ENCODE measurements around the gene DTNB. TPM values are rescaled to one million over a fixed set of nuclear protein-coding genes. Genes with fewer than 3 reads are reported as not detected.
A peak's percentile ranks its signal among the peaks of the same experiment; 100 is the strongest.

DTNB gene
- total and polyA plus RNA-seq, 10 of the 15 experiments (the other 5 are each of a cell fraction or from before 2014, with no cell fraction given), result 4.5 to 30.6 (median 11.9) TPM

DNA sequence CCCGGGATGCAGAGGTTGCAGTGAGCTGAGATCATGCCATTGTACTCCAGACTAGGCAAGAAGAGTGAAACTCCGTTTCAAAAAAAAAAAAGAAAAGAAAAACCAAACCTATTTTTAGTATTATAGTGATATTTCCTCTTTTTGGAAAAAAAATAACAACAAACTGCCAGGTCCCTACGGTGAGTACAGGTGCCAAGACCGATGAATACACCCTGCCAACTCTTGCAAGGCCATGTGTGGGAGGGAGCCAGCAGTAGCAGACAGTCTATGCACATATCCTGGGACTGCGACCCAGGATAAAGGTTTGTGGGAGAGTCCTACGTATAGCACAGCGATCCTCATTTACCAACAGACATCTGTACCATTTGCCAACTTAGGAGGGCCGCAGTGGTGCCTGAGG lies 262.1 kb downstream of the DTNB start:
- WGBS (ENCODE audit: insufficient coverage, insufficient replicate concordance, low lambda C conversion rate, missing lambda C conversion rate), result 7% methylated on average over 8 of the region's 8 CpGs
- TF ChIP-seq BACH1 (IDR thresholded peaks at IDR 0.05; ENCODE audit: borderline replicate concordance) (no peak), ZSCAN29 (IDR thresholded peaks at IDR 0.05) (no peak), ZBED1 (IDR thresholded peaks at IDR 0.05; ENCODE audit: borderline replicate concordance) (no peak), IKZF1 (conservative IDR thresholded peaks at IDR 0.05) (peak; percentile 41; the same call in 1 of the 2 replicates), IKZF2 (IDR thresholded peaks at IDR 0.05) (peak; percentile 45 to 55; a peak in 3 of 4 replicates), RFX5 (IDR thresholded peaks at IDR 0.05; ENCODE audit: low read depth, low read length) (no peak), DPF2 (IDR thresholded peaks at IDR 0.05) (no peak), RUNX3 (IDR thresholded peaks at IDR 0.05; ENCODE audit: low read length) (peak; percentile 11; the same call in 1 of the 2 replicates), MTA2 (IDR thresholded peaks at IDR 0.05; ENCODE audit: low read depth) (no peak; the same call in 1 of the 2 replicates), TARDBP (IDR thresholded peaks at IDR 0.05; ENCODE audit: borderline replicate concordance) (no peak), ZNF384 (IDR thresholded peaks at IDR 0.05; ENCODE audit: borderline replicate concordance, low read depth, low read length) (peak; percentile 28; the same call in 1 of the 2 replicates), SP1 (IDR thresholded peaks at IDR 0.05; ENCODE audit: low read depth, low read length) (no peak), MEF2A (IDR thresholded peaks at IDR 0.05; ENCODE audit: insufficient read depth, low read depth, low read length) (0 out of 2 replicates have a peak, but pooled peaks have one; percentile 53), IRF4 (IDR thresholded peaks at IDR 0.05; ENCODE audit: low read depth, low read length) (no peak), NFIC (IDR thresholded peaks at IDR 0.05; ENCODE audit: low read depth, low read length) (no peak), LARP7 (IDR thresholded peaks at IDR 0.05) (no peak), ATF7 (IDR thresholded peaks at IDR 0.05; ENCODE audit: low read depth) (no peak), FOXK2 (IDR thresholded peaks at IDR 0.05) (no peak)
- TF ChIP-seq, protein P1, sequence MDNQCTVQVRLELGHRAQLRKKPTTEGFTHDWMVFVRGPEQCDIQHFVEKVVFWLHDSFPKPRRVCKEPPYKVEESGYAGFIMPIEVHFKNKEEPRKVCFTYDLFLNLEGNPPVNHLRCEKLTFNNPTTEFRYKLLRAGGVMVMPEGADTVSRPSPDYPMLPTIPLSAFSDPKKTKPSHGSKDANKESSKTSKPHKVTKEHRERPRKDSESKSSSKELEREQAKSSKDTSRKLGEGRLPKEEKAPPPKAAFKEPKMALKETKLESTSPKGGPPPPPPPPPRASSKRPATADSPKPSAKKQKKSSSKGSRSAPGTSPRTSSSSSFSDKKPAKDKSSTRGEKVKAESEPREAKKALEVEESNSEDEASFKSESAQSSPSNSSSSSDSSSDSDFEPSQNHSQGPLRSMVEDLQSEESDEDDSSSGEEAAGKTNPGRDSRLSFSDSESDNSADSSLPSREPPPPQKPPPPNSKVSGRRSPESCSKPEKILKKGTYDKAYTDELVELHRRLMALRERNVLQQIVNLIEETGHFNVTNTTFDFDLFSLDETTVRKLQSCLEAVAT (IDR thresholded peaks at IDR 0.05), result 0 out of 2 replicates have a peak, but pooled peaks have one; percentile 40
- TF ChIP-seq, protein P2, sequence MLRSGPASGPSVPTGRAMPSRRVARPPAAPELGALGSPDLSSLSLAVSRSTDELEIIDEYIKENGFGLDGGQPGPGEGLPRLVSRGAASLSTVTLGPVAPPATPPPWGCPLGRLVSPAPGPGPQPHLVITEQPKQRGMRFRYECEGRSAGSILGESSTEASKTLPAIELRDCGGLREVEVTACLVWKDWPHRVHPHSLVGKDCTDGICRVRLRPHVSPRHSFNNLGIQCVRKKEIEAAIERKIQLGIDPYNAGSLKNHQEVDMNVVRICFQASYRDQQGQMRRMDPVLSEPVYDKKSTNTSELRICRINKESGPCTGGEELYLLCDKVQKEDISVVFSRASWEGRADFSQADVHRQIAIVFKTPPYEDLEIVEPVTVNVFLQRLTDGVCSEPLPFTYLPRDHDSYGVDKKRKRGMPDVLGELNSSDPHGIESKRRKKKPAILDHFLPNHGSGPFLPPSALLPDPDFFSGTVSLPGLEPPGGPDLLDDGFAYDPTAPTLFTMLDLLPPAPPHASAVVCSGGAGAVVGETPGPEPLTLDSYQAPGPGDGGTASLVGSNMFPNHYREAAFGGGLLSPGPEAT (IDR thresholded peaks at IDR 0.05; ENCODE audit: low read depth), result peak; percentile 41; the same call in 1 of the 2 replicates

More for the DNA sequence above, 262.1 kb downstream of the DTNB start:
- Histone ChIP-seq H3K9me3 (replicated peaks; ENCODE audit: control insufficient read depth, insufficient read depth, low read length) (no peaks in the 10 kb centered on the region; the same call in 2 of the 3 replicates), H3K9ac (ENCODE audit: control insufficient read depth, insufficient read depth, low read length) (no peak overlapping the region), H3K79me2 (ENCODE audit: control insufficient read depth, insufficient read depth, low read length) (0 out of 2 replicates have a peak, but pooled peaks cover 3% of the 10 kb centered on the region), H3K27ac (ENCODE audit: control insufficient read depth, insufficient read depth) (peak overlapping the region; percentile 71), H3K36me3 (ENCODE audit: control insufficient read depth in 2 of 2, insufficient read depth in 2 of 2, low read length in 1 of 2) (no peaks in the 10 kb centered on the region), H3K4me1 (ENCODE audit: control insufficient read depth, insufficient read depth, low read length) (peaks cover 31% of the 10 kb centered on the region), H4K20me1 (ENCODE audit: control insufficient read depth, insufficient read depth) (no peaks in the 10 kb centered on the region), H3K4me3 (0 out of 2 replicates have a peak overlapping the region, but pooled peaks have one; percentile 26), H3K27me3 (replicated peaks in 1 of 2; ENCODE audit: control insufficient read depth in 2 of 2, insufficient read depth in 2 of 2, low read length in 1 of 2) (no peaks in the 10 kb centered on the region), H3K4me2 (ENCODE audit: control insufficient read depth, insufficient read depth) (peak overlapping the region; percentile 40), H2AFZ (ENCODE audit: control insufficient read depth, low read depth, low read length) (peak overlapping the region; percentile 3; the same call in 1 of the 2 replicates)
- no TSS peak for BruUV-seq (replicated peaks)
- SMC1A ChIA-PET (ENCODE audit: uncharacterized antibody, unreplicated experiment), result interaction anchor here (0.7 to 12.9 kb wide), 10 partner anchors 7 to 155 kb away, joined by 3 to 245 read pairs (median 4); no protein-coding TSS in a partner anchor
- intact Hi-C loops (cut with micrococcal nuclease; ENCODE audit: unreplicated experiment) (no loop called here), in situ Hi-C loops (cut with MboI) (no loop called here)
- POLR2A ChIA-PET, result interaction anchor here (0.7 to 11.6 kb wide), 11 partner anchors 7 to 148 kb away, joined by 3 to 192 read pairs (median 4); no protein-coding TSS in a partner anchor
- FAIRE-seq (no peak), ATAC-seq (peak; percentile 63), DNase-seq (ENCODE audit: low read depth, low spot score) (no peak)
- RAD21 ChIA-PET (ENCODE audit: unreplicated experiment), result interaction anchor here (0.6 to 3.3 kb wide), 12 partner anchors 8 to 156 kb away, joined by 3 to 34 read pairs (median 4); no protein-coding TSS in a partner anchor
- CTCF ChIA-PET, result interaction anchor here (1.0 to 1.5 kb wide), 3 partner anchors 14 to 134 kb away, joined by 3 to 9 read pairs (median 3); no protein-coding TSS in a partner anchor

Measured in GM12878 (cell line).